HG02970 (cell line): ENCODE measurements around the gene TTLL7.

Experiments used
- ATAC-seq: cut with Tn5 transposase; IDR thresholded peaks from one replicate; pipeline ENCODE4 v1.9.1; 2021; ENCODE audit warnings: mild to moderate bottlenecking, moderate library complexity, moderate number of reproducible peaks; ENCODE audit not compliant: unreplicated experiment, low FRiP score

Gene TTLL7

DNA sequence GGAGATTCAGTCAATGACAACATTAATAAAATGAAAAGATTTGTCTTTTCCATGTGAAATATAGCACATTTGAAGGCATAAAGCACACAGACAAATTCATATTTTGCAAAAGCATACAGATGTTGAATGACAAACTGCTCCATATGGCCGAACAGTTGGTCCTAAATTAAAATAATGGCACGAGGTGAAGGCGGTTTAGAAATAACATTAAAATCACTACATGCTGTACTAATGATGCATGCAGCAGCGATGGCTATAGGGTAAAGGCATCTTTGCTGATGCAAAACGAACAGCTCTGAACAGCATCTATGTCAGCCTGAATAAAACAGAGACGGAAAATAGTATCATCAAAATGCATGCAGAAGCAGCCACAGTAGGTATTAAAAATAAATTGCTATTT, 102.6 kb downstream of the TTLL7 start:
- no peak for ATAC-seq

DNA sequence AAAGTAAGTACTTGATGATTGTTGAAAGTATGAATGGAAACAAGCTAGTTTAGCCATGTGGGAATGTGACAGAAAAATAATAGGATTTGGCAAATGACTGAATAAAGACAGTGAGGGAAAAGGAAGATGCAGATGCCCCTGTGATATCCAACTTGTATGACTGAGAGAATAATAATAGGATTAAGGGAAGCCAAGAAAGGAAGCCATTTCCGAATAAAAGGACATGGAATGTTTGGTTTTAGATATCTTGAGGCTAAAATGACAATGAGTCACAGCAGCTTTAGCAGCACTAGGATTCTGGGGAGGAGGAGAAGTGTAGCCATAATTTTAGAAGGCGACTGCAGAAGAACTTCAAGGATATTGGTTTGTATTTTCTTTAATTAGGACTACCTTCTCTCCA, 109.2 kb downstream of the TTLL7 start:
- no peak for ATAC-seq

- no peak for ATAC-seq
Measured at GRCh38 chr1:83887483-83887882, 111.4 kb downstream of the TTLL7 start.

DNA sequence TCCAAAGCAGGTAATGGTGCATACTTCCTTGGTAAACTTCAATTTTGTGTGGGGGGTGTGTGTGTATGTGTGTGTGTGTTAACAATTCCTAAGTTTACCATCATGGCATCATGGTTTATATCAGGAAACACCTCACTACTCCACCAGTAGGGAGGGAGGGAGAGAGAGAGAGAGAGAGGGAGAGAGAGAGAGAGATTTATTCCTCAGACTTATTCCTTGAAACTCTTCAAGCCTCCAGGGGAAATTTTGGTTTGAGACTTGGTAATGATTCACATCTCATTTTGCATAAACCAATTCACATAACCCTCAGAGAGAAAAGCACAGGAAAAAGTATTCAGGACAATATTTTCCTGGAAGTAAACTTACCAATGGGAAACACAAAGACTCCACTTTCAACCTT, 115.0 kb downstream of the TTLL7 start:
- no peak for ATAC-seq

DNA sequence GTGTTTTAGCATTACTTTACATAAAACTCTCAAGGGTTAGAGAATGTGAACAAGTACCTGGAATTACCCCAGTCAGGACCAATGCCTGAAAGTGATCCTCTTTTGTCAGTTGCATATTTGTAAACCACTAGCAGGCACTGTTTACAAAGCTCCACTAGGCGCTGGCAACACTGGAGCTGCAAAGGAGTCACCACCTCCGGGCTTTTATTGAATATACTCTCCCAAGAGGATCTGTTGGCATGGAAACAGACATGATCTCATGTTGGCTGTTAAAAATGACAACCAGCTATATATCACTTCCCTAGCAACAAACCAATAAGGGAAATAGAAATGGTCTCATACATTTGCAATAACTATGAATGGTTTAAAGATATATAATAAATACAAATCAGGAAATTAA, 116.0 kb downstream of the TTLL7 start:
- no peak for ATAC-seq

- no peak for ATAC-seq
Measured at GRCh38 chr1:83872515-83872914, 126.4 kb downstream of the TTLL7 start.

DNA sequence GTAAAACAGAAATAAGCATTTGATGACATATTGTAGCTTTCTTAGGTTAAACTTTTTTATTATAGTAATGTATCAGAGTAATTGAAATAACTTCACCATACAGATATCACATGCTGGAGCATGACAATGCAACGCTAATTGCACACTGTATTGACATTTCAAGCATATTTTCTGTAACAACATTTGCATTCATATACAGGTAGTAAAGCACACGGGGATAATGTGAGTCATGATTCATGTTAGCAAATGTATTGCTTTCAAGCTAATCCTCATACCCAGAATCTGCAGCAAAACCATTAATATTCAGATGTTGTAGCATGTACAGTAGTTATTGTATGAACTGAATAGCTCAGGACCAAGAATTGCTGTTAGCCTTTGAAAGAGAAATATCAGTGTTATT, 133.9 kb downstream of the TTLL7 start:
- no peak for ATAC-seq

DNA sequence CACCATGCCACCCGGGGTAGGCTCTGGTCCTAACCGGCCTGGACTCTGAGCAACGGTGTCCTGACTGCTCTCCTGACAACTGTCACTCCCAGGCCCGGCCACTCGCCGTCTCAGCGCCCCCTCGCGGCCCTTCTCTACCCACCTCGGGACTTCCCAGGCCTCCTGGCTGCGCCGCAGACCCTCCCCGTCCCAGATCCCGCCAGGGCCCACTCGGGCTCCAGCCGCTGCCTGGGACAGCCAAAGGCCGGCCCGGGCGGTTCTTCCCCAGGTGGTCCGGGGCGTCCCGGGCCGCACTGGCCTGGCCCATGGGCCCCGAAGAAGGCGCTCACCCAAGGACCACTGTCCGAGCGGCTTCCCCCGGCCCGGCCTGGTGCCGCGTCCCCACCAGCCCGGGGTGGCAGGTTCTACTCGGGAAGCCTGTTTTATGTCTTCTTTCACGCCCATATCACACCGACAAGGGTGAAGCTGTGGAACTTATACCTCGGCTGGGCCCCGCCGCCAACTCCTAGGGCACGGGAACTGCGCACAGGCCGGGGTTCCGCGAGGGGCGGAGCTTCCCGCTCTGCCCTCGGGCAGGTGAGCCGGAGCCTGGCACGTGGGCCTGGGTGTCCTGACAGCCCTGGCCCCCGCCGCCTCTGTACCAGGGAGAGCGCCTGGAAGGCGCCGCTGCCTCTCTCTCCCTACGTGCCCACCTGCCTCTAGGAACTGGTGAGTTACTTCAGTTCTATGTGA, 138.3 kb downstream of the TTLL7 start:
- ATAC-seq = peak; percentile 95

DNA sequence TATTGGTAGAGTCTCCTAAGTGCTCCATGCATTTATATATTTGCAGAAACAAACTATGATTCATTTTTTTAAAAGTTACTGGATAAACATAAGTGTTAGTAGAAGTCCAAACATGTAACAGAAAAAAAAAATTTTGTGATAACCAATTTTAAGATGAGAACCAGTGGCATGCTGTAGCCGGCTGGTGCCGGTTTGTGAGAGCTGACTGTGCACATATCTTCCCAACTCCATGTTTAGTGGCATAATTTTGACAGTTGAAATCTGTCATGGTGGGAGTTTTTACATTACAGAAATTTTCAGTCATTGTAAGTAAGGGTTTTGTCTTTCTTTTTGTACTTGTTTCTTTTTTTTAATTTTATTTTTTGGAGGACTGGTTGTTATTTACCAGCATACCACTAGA, 141.2 kb downstream of the TTLL7 start:
- ATAC-seq = no peak

- no peak for ATAC-seq
Measured at GRCh38 chr1:83857103-83857502, 141.8 kb downstream of the TTLL7 start.

DNA sequence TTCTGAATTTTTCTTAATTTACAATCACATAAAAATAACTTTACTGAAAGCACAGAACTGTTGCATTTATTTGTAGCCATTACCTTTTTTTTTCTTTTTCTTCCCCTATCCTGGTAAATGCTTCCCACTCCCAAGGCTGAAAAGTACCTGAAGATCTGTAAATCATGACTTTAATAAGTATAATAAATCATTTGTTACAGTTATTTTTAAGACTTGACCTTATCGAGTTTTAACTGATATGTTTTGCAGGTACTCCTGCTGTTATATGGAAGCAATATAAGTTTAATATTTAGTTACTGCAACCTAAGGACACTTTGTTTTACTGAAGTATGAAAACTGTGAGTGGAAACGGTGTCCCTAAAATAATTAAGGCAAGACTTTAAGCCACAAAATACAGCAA, 142.6 kb downstream of the TTLL7 start:
- no peak for ATAC-seq

- ATAC-seq = no peak
Measured at GRCh38 chr1:83854456-83854855, 144.5 kb downstream of the TTLL7 start.

- no peak for ATAC-seq
Measured at GRCh38 chr1:83850834-83851233, 148.1 kb downstream of the TTLL7 start.

DNA sequence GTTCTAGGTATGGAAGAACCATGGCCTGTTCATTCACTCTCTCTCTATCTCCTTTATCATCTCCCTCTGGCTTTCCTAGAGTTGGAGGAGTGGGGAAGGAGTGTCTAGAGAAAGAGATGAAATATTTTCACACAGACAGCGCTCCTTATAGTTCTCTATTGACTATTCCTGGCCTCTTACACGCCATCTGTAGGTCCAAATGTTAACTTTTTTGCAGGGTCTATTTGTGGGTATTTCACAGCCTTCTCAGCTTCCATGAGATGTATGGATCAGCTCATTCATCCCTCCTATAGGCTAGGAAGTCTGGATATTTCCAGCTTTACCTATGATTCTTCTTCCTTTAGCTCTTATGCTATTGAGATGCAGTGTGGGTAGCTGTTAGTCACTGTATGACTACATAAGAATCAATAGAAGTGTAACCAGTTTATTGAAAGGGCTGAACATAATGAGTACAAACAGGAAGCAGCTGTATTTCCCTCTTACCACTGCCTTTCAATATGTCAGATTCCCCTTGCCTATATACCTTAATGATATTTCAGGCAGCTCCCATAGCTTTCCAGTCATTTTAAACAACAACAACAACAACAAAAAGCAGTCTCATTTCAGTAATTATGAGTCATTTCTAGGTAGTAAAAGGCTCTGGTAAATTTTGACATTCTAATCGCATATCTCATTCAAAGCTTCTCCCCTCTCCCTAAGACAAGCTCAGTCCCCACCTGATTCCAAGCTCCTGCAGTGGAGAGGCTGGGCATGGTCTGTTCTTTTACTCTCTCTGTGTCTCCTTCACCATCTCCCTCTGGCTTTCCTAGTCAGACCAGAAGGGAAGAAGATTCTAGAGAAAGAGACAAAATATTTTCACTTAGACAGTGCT, 149.5 kb downstream of the TTLL7 start:
- ATAC-seq = no peak

DNA sequence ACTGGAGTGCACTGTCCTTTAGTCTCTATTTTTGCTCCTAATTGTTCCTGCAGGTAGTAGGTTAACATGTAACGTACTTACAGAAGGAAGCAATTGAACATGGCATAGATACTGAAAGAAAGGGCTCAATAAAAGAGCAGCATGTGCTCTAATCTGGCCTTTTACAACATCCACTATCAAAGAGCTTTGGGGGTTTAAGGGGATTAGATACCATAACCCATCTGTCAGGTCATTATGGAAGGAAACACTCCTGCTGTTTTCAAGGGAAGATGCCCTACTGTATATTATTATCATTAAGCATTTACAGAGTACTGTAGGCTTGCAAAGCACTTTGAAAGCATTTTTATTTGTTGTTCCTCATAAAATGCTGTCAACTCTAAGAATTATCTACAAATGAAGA, 152.8 kb downstream of the TTLL7 start:
- ATAC-seq = no peak

- no peak for ATAC-seq
Measured at GRCh38 chr1:83845437-83846071, 153.4 kb downstream of the TTLL7 start.

DNA sequence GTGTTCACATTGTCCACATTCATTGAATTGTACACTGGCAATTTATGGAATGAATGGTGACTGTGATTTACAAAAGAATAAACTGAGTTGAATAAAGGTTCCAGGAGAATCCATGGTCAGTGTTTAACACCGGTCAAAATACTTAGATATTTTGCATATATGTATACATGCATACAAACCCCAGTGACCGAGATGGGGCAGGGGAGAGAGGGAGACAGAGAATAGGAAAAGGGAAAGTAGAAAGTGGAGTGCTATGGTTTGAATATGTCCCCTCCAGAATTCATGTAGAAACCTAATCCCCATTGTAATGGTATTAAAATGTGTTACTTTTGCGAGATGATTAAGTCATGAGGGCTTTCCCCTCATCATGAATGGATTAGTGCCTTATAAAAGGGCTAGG, 154.4 kb downstream of the TTLL7 start:
- no peak for ATAC-seq

DNA sequence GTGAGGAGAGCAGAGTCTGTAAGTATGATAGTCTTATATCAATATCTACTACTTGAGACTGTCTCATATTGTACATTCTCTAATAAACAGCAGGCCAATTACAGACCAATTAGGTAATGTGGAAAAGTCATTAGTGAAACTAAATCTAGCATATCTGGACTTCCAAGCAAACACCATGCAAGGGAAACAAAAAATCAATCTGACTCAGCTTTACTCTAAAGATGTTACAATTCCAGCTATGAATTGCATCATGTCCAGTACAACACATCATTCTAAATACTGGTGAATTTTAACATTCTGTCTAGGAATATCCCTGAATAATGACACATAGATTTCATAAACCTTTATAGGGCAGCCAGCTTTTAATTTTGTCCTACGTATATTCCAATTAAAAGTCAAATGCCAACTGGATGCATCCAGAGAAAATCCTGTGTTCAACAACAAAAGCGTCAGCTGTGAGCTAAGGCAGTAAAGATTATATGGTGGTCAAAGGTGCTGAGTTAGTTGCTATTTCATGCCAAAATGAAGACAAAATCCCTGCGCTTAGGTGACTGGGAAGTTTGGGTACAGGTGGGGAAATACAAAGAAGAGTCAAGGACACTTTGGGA, 159.3 kb downstream of the TTLL7 start:
- no peak for ATAC-seq

GRCh38 chr1:83838573-83838972, 160.4 kb downstream of the TTLL7 start:
- no peak for ATAC-seq

DNA sequence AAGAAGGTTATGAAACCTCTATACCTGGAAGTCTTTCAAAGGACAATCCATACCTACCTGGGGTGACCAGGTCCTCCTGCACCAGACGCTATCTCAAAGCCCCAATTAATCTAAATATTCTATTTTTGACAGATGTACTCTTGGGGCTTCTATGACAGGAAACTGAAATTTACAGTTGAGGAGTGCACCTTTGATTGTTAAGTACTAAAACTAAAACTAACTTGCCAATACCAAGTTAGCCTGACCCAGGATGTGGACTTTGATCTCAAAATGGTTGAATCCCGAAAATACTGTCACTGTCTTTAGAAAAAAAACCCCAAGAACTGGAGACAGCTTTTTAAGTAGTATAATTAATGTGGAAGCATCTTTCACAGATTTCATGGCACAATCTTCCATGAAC, 162.4 kb downstream of the TTLL7 start:
- ATAC-seq = no peak

DNA sequence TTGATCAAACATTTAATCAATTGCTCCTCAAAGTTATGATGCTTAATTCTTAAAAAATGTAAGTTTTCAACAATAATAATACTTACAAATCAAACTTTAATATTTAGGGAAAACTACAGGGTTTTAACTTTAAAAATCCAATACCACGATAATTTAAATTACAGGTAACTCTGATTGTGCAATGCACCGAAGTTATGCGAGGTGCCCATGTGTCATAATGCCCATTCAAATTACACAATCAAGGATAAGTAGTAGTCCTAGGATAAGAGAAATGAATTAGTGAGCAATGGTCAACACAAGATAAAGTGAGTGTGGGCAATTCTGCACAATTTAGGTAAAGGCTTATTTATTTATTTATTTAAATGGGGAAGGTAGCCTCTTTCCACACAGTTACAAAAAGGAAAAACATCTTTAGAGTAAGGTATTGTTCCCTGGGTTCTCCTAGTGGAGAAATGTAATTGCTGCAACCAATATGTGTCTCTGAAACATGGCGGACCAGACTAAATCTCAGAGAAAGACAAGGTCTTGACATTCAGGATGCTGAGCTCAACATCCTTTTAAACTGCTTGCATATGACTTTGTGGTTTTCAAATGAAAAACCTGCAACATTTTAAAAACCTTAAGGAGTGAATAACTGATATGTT, 164.2 kb downstream of the TTLL7 start:
- ATAC-seq = no peak
